Bronchial epithelial cell (primary cell): Measurements from ENCODE around the gene CSHL1. TPM values are rescaled to one million over a fixed set of nuclear protein-coding genes. Genes with fewer than 3 reads are reported as not detected.

Experiments used
- DNase-seq: peaks from one replicate; pipeline ENCODE4 v3.0.0-alpha.2; 2010; ENCODE audit warnings: low read depth
- FAIRE-seq: peaks from 2 replicates; lab custom pipeline; 2011; peaks lifted over from hg19 to GRCh38; lab: Jason Lieb, UNC
- H3K27me3 ChIP-seq: 2 replicates; pipeline ENCODE4 v1.5.1; 2011; ENCODE audit warnings: low read length; ENCODE audit not compliant: control insufficient read depth, insufficient read depth
- H3K36me3 ChIP-seq: 2 replicates; pipeline ENCODE4 v1.5.1; 2011; ENCODE audit warnings: low read length; ENCODE audit not compliant: control insufficient read depth, insufficient read depth
- H3K4me3 ChIP-seq: 2 replicates; pipeline ENCODE4 v1.5.1; 2011; ENCODE audit warnings: mild to moderate bottlenecking, low read depth, low read length, control low read depth
- CTCF ChIP-seq: IDR thresholded peaks from 2 replicates; pipeline ENCODE4 v1.5.1; 2011; ENCODE audit warnings: mild to moderate bottlenecking, moderate library complexity, low read length, control low read depth, inconsistent platforms; ENCODE audit not compliant: insufficient read depth, severe bottlenecking
- total RNA-seq: library from RNA; depleted of rRNA; stranded (reverse); fragments of >200 nt; gene quantifications from 2 replicates; pipeline ENCODE4 v1.2.1, GENCODE V29; 2014

The CSHL1 gene
- total RNA-seq, 1 donor from 2014 or later = not detected

DNA sequence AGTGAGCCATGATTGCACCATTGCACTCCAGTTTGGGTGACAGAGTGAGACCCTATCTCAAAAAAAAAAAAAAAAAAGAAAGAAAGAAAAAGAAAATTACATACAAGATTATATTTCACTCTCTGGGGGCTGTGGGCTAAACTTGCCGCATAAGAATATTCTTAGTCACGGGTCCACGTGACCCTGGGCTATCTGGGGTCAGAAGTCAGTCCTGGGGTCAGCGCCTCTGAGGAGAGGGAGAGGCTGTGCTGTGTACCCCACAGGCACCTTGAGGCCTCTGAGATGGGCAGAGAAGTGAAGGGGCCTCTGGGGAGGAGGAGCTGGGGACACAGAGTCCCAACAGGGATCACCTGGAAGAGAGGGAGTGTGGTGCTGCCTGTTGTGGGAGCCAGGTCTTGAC lies 26.9 kb upstream of the CSHL1 start:
- FAIRE-seq = no peak
- Histone ChIP-seq H3K4me3 (no peak overlapping the region), H3K27me3 (no peaks in the 10 kb centered on the region), H3K36me3 (no peaks in the 10 kb centered on the region)
- DNase-seq = no peak
- TF ChIP-seq CTCF = no peak

GRCh38 chr17:63937319-63937718 lies 26.3 kb upstream of the CSHL1 start:
- Histone ChIP-seq H3K36me3 (no peaks in the 10 kb centered on the region), H3K4me3 (no peak overlapping the region), H3K27me3 (no peaks in the 10 kb centered on the region)
- no peak for FAIRE-seq
- DNase-seq = no peak
- no peak for TF ChIP-seq CTCF

GRCh38 chr17:63934183-63935112 lies 23.4 kb upstream of the CSHL1 start:
- no peak for FAIRE-seq
- no peak for DNase-seq
- H3K27me3 ChIP-seq = no peaks in the 10 kb centered on the region
- no peaks in the 10 kb centered on the region for H3K36me3 ChIP-seq
- no peak for TF ChIP-seq CTCF
- H3K4me3 ChIP-seq = no peak overlapping the region

- H3K36me3 ChIP-seq = no peaks in the 10 kb centered on the region
- no peaks in the 10 kb centered on the region for H3K27me3 ChIP-seq
- DNase-seq (no peak), FAIRE-seq (no peak)
- no peak overlapping the region for H3K4me3 ChIP-seq
- no peak for TF ChIP-seq CTCF
Observed at GRCh38 chr17:63933598-63933997, 22.5 kb upstream of the CSHL1 start.

GRCh38 chr17:63932721-63933120 lies 21.7 kb upstream of the CSHL1 start:
- no peak for TF ChIP-seq CTCF
- FAIRE-seq (no peak), DNase-seq (no peak)
- H3K27me3 ChIP-seq = no peaks in the 10 kb centered on the region
- H3K4me3 ChIP-seq = no peak overlapping the region
- no peaks in the 10 kb centered on the region for H3K36me3 ChIP-seq
